ENCODE results near the gene CDPF1.

The CDPF1 gene

DNA sequence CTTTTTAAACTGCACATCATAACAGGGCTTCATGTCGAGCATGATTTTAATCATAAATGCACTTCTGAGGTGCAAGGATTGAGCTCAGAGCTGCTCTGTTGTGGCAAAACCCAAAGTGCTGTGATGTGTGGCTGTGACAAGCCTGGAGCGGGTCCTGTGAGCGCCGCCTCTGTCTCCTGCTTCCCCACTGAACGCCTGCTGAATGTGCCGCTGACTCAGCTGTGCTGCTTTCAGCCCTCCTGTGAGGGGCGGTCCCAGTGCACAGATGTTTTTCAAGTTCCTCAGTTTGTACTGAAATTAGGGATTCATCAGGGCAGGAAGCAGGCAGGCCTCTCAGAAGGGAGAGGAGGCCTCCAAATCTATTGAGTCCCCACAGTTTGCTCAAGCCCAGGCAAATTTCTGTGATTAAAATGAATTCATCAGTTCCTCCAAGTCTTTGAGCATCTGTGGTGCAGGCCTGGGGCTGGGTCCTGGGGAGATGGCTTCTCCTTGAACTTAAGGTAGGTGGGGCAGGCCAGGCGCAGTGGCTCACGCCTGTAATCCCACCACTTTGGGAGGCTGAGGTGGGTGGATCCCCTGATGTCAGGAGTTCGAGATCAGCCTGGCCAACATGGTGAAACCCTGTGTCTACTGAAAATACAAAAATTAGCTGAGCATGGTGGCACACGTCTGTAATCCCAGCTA is 43.6 kb upstream of the CDPF1 start:
- no peak for DNase-seq (ENCODE audit: low read depth)
- TF ChIP-seq, protein P1, sequence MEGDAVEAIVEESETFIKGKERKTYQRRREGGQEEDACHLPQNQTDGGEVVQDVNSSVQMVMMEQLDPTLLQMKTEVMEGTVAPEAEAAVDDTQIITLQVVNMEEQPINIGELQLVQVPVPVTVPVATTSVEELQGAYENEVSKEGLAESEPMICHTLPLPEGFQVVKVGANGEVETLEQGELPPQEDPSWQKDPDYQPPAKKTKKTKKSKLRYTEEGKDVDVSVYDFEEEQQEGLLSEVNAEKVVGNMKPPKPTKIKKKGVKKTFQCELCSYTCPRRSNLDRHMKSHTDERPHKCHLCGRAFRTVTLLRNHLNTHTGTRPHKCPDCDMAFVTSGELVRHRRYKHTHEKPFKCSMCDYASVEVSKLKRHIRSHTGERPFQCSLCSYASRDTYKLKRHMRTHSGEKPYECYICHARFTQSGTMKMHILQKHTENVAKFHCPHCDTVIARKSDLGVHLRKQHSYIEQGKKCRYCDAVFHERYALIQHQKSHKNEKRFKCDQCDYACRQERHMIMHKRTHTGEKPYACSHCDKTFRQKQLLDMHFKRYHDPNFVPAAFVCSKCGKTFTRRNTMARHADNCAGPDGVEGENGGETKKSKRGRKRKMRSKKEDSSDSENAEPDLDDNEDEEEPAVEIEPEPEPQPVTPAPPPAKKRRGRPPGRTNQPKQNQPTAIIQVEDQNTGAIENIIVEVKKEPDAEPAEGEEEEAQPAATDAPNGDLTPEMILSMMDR (IDR thresholded peaks at IDR 0.05; ENCODE audit: low read depth, low read length, missing control alignments) = no peak
- H3K4me3 ChIP-seq (ENCODE audit: low read depth, low read length) = no peak overlapping the region

DNA sequence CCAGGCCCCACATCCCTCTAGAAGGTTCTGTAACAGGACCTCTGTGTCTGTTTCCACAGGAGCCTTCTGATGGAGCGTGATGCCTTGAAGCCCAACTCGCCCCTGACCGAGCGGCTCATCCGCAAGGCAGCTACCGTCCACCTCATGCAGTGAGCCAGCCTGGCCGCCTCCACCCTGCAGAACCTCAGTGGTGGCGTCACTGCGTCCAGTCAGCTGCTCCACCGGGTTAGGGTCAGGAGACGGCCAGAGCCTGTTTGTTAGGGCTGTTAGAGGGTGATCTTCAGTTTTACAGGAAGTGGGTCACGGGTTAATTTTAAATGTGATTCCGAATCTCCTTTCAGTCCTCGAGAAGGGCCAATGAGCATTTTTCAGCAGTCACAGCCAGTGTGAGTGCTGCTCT is 42.6 kb upstream of the CDPF1 start:
- no peak for DNase-seq (ENCODE audit: low read depth)
- TF ChIP-seq, protein P1 (IDR thresholded peaks at IDR 0.05; ENCODE audit: low read depth, low read length, missing control alignments) = no peak
- H3K4me3 ChIP-seq (ENCODE audit: low read depth, low read length) = no peak overlapping the region

DNA sequence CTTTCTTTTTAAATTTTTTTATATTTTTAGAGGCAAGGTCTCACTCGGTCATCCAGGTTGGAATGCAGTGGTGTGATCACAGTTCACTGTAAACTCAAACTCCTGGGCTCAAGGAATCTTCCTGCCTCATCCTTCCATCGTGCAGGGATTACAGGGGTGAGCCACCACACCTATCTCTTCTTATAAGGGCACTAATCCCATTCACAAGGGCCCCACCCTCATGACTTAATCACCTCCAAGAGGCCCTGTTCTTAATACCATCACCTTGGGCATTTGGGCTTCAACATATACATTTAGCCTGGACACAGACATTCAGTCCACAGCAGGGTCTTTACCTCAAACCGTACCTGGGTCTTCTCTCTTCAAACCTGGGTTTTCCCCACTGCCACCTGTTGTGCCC is 42.1 kb upstream of the CDPF1 start:
- DNase-seq (ENCODE audit: low read depth) = no peak
- no peak overlapping the region for H3K4me3 ChIP-seq (ENCODE audit: low read depth, low read length)
- TF ChIP-seq, protein P1 (IDR thresholded peaks at IDR 0.05; ENCODE audit: low read depth, low read length, missing control alignments) = no peak

DNA sequence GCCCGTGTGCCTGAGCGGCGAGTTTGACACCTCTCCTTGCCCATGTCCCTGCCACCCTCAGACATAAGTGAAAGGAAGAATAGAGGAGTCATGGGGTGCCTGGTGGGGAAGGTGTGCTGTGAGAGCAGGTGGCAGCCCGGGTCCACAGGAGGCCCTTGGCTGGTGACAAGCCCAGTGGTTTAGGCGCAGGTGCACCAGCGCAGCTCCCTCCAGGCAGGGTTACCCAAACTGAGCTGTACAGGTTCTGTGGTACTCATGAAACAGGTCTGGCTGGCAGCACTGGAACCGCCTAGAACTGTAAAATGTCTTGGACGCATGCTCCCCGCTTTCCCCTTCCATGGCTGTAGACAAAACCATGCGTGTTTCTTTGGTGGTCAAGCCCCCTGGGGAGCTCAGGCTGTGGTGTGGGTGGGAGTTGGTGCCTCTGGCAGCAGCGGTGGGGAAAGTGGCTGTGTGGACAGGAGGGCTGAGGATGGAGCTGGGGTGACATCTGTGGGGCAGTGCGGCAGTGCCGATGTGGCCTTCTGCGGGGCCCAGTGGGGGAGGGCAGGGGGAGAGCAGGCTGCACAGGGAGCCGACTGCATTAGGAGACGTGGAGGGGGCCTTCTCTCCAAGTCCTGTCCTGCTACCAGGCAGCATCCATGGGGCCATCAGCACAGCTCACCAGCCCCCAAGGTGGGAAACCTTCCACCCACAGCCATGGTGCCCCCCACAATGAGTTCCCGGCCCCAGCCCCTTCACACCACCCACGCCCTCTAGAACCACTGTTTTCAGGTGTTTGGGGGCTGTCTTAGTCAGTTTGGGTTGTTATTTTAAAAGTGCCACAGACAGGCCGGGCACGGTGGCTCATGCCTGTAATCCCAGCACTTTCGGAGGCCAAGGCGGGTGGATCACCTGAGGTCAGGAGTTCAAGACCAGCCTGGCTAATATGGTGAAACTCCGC is 41.0 kb upstream of the CDPF1 start:
- DNase-seq (ENCODE audit: low read depth) = no peak
- TF ChIP-seq, protein P1 (IDR thresholded peaks at IDR 0.05; ENCODE audit: low read depth, low read length, missing control alignments) = no peak
- H3K4me3 ChIP-seq (ENCODE audit: low read depth, low read length) = no peak overlapping the region

DNA sequence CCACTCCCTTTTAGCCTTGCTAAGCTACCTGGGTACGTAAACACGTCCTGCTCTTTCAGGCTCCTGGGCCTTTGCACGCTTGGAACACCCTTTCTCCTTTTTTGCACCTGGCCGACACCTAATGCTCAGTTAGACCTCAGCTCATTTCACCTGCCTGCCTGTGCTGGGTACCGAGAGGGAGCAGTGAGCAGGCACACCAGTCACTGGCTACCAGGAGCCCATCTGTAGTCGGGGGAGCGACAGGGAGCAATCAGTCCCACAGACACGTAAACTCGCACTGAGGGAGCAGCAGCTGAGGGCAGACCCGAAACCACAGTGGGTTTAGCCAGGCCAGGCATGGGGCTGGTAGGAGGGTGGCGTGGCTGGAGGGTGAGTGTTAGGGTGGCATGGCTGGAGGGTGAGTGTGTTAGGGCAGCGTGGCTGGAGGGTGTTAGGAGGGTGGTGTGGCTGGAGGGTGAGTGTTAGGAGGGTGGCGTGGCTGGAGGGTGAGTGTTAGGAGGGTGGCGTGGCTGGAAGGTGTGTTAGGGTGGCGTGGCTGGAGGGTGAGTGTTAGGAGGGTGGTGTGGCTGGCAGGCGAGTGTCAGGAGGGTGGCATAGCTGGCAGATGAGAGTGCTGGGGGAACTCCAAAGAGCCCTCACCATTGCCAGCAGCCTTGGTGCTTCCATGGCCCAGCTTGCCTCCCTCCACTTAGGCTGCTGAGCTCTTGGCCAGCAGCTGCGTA is 40.2 kb upstream of the CDPF1 start:
- TF ChIP-seq, protein P1 (IDR thresholded peaks at IDR 0.05; ENCODE audit: low read depth, low read length, missing control alignments) = no peak
- no peak for DNase-seq (ENCODE audit: low read depth)
- H3K4me3 ChIP-seq (ENCODE audit: low read depth, low read length) = no peak overlapping the region

DNA sequence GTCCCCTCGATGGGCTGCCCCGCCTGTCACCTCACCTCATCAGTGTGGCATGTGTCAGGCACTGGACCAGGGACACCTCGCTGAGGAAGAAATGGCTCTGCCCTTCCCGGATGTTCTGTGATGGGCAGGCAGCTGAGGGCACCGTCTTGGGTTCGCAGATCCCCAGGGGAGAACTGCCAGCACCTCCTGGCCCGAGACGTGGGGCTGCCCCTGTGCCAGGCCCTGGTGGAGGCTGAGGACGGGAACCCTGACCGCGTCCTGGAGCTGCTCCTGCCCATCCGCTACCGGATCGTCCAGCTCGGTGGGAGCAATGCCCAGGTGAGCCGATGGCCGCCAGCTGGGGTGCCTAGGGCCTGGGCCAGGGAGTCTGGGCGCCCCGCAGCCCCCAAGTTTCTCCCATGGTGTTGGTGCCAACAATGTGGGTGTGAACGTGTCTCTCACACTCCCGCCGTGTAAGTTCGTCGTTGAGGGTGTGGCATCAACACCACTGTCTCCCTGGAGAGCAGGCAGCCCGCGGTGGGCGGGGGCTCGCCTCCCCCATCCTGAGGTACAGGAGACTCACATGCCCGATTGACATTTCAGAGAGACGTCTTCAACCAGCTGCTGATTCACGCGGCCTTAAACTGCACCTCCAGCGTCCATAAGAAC is 39.3 kb upstream of the CDPF1 start:
- DNase-seq (ENCODE audit: low read depth) = no peak
- TF ChIP-seq, protein P1 (IDR thresholded peaks at IDR 0.05; ENCODE audit: low read depth, low read length, missing control alignments) = no peak
- no peak overlapping the region for H3K4me3 ChIP-seq (ENCODE audit: low read depth, low read length)
